Measurements from ENCODE around the gene CERCAM. TPM values are rescaled to one million over a fixed set of nuclear protein-coding genes. Genes with fewer than 3 reads are reported as not detected.

Gene CERCAM
- total and polyA plus RNA-seq, 4 experiments from 2014 or later = 0.29 to 0.64 (median 0.38) TPM; not detected in 1

DNA sequence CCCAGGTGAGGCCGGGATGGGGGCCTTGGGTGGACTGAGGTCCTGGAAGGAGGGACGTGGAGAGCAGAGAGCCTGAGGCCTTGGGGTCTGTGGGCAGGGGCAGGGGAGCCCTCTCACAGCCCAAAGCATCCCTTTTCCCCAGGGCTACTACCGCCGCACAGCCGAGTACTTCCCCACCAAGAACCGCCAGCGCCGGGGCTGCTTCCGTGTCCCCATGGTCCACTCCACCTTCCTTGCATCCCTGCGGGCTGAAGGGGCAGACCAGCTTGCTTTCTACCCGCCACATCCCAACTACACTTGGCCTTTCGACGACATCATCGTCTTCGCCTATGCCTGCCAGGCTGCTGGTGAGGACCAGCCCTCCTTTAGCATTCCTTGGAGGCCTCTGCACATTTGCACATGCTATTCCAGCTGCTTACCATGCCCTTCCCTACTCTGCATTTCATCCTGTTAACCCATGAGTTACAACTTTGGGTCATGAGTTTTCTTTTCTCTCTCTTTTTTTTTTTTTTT, 3.7 kb downstream of the CERCAM start:
- CTCF ChIA-PET (ENCODE audit: partially characterized antibody) = no interaction called here
- Mint-ChIP-seq H3K9me3 (no peaks in the 10 kb centered on the region), H3K27me3 (peaks cover 0 to under 1% of the 10 kb centered on the region in 2 donors), H3K4me1 (peaks cover 0 to 8% (median 5%) of the 10 kb centered on the region in 4 donors), H3K36me3 (no peaks in the 10 kb centered on the region), H3K27ac (peak overlapping the region in 1 of 7 donors; percentile 31), H3K4me3 (no peak overlapping the region)
- Histone ChIP-seq H3K9me3 (ENCODE audit: control insufficient read depth in 1 of 2, low read length in 2 of 2) (no peaks in the 10 kb centered on the region), H3K4me3 (ENCODE audit: low read length in 2 of 2) (no peak overlapping the region), H3K4me1 (ENCODE audit: insufficient read depth, low read length) (peaks cover 8% of the 10 kb centered on the region), H3K27me3 (ENCODE audit: insufficient read depth, low read length) (no peaks in the 10 kb centered on the region), H3K27ac (ENCODE audit: low read depth, low read length) (no peak overlapping the region), H3K36me3 (ENCODE audit: insufficient read depth, low read length) (no peaks in the 10 kb centered on the region)
- no peak for DNase-seq
- POLR2A ChIA-PET (ENCODE audit: partially characterized antibody) = no interaction called here
- intact Hi-C loops (cut with micrococcal nuclease) = no loop called here

GRCh38 chr9:128428644-128429512, 8.2 kb downstream of the CERCAM start:
- CTCF ChIA-PET (ENCODE audit: partially characterized antibody) = interaction anchor here (0.9 to 2.6 kb wide), 3 partner anchors 9 to 12 kb away, joined by 3 to 6 read pairs (median 6); no protein-coding TSS in a partner anchor
- no peak overlapping the region for H3K27ac Mint-ChIP-seq

GRCh38 chr9:128429513-128430086, 8.9 kb downstream of the CERCAM start:
- intact Hi-C loops (cut with micrococcal nuclease) = no loop called here
- no peak for DNase-seq

More at GRCh38 chr9:128428644-128429512, 8.2 kb downstream of the CERCAM start:
- Mint-ChIP-seq H3K4me3 (no peak overlapping the region), H3K36me3 (no peaks in the 10 kb centered on the region), H3K9me3 (no peaks in the 10 kb centered on the region), H3K27me3 (no peaks in the 10 kb centered on the region), H3K4me1 (no peaks in the 10 kb centered on the region)
- no peak overlapping the region for H3K27ac ChIP-seq (ENCODE audit: low read depth, low read length)
- intact Hi-C loops (cut with micrococcal nuclease) = no loop called here
- H3K4me1 ChIP-seq (ENCODE audit: insufficient read depth, low read length) = no peaks in the 10 kb centered on the region
- POLR2A ChIA-PET (ENCODE audit: partially characterized antibody) = no interaction called here
- H3K4me3 ChIP-seq (ENCODE audit: low read length in 2 of 2) = no peak overlapping the region
- no peaks in the 10 kb centered on the region for H3K36me3 ChIP-seq (ENCODE audit: insufficient read depth, low read length)
- no peaks in the 10 kb centered on the region for H3K9me3 ChIP-seq (ENCODE audit: control insufficient read depth in 1 of 2, low read length in 2 of 2)
- H3K27me3 ChIP-seq (ENCODE audit: insufficient read depth, low read length) = no peaks in the 10 kb centered on the region
- no peak for DNase-seq

DNA sequence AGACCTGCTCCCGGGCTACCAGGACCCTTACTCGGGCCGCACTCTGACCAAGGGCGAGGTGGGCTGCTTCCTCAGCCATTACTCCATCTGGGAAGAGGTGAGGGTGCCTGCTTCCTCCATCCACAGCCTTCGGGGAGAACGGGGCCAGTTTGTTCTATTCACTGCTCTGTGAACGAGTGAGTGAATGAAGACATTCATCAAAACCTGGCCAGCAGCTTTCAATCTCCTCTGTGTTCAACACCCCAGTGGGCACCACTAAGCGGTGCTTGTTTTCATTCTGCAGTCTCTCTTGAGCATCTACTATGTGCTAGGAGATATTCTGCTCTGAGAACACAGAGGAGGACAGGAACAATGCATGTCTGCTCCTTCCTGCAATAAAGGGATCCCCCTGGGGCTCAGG, 10.6 kb downstream of the CERCAM start:
- H3K27ac Mint-ChIP-seq = no peak overlapping the region
- CTCF ChIA-PET (ENCODE audit: partially characterized antibody) = interaction anchor here (0.7 kb wide), 1 partner anchor 9 kb away, joined by 3 read pairs; no protein-coding TSS in a partner anchor

More at GRCh38 chr9:128429513-128430086, 8.9 kb downstream of the CERCAM start:
- Histone ChIP-seq H3K36me3 (ENCODE audit: insufficient read depth, low read length) (no peaks in the 10 kb centered on the region), H3K27me3 (ENCODE audit: insufficient read depth, low read length) (no peaks in the 10 kb centered on the region), H3K4me1 (ENCODE audit: insufficient read depth, low read length) (no peaks in the 10 kb centered on the region), H3K4me3 (ENCODE audit: low read length in 2 of 2) (no peak overlapping the region), H3K27ac (ENCODE audit: low read depth, low read length) (no peak overlapping the region), H3K9me3 (ENCODE audit: control insufficient read depth in 1 of 2, low read length in 2 of 2) (no peaks in the 10 kb centered on the region)
- no peaks in the 10 kb centered on the region for H3K27me3 Mint-ChIP-seq
- H3K9me3 Mint-ChIP-seq = no peaks in the 10 kb centered on the region
- ChIA-PET POLR2A (ENCODE audit: partially characterized antibody) (no interaction called here), CTCF (ENCODE audit: partially characterized antibody) (interaction anchor here (0.9 to 1.0 kb wide), 3 partner anchors 9 to 10 kb away, joined by 3 to 6 read pairs (median 4); no protein-coding TSS in a partner anchor)
- H3K36me3 Mint-ChIP-seq = no peaks in the 10 kb centered on the region
- no peaks in the 10 kb centered on the region for H3K4me1 Mint-ChIP-seq
- H3K4me3 Mint-ChIP-seq = no peak overlapping the region
- no peak overlapping the region for H3K27ac Mint-ChIP-seq

DNA sequence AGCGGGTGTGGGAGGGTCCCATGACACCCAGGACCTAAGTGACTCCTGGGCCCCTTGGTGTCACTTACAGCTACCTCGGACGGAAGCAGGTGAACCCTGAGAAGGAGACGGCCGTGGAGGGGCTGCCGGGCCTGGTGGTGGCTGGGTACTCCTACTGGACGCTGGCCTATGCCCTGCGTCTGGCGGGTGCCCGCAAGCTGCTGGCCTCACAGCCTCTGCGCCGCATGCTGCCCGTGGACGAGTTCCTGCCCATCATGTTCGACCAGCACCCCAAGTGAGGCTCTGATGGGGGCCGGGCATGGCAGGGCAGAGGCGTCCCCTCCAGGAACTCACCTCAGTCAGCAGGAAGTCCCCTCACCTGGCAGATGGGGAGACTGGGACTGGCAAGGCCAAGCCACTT, 13.7 kb downstream of the CERCAM start:
- CTCF ChIA-PET (ENCODE audit: partially characterized antibody) = no interaction called here
- no peak overlapping the region for H3K27ac Mint-ChIP-seq

More for the DNA sequence above, 10.6 kb downstream of the CERCAM start:
- Histone ChIP-seq H3K36me3 (ENCODE audit: insufficient read depth, low read length) (no peaks in the 10 kb centered on the region), H3K9me3 (ENCODE audit: control insufficient read depth in 1 of 2, low read length in 2 of 2) (no peaks in the 10 kb centered on the region), H3K4me3 (ENCODE audit: low read length in 2 of 2) (no peak overlapping the region), H3K27me3 (ENCODE audit: insufficient read depth, low read length) (no peaks in the 10 kb centered on the region), H3K4me1 (ENCODE audit: insufficient read depth, low read length) (no peaks in the 10 kb centered on the region), H3K27ac (ENCODE audit: low read depth, low read length) (no peak overlapping the region)
- Mint-ChIP-seq H3K4me3 (no peak overlapping the region), H3K27me3 (no peaks in the 10 kb centered on the region), H3K4me1 (no peaks in the 10 kb centered on the region), H3K9me3 (no peaks in the 10 kb centered on the region), H3K36me3 (no peaks in the 10 kb centered on the region)
- DNase-seq = no peak
- POLR2A ChIA-PET (ENCODE audit: partially characterized antibody) = no interaction called here
- intact Hi-C loops (cut with micrococcal nuclease) = no loop called here

GRCh38 chr9:128435611-128436010, 15.0 kb downstream of the CERCAM start:
- Histone ChIP-seq H3K27me3 (ENCODE audit: insufficient read depth, low read length) (no peaks in the 10 kb centered on the region), H3K27ac (ENCODE audit: low read depth, low read length) (no peak overlapping the region), H3K4me3 (ENCODE audit: low read length in 2 of 2) (no peak overlapping the region), H3K9me3 (ENCODE audit: control insufficient read depth in 1 of 2, low read length in 2 of 2) (no peaks in the 10 kb centered on the region), H3K36me3 (ENCODE audit: insufficient read depth, low read length) (no peaks in the 10 kb centered on the region), H3K4me1 (ENCODE audit: insufficient read depth, low read length) (peaks cover 7% of the 10 kb centered on the region)
- POLR2A ChIA-PET (ENCODE audit: partially characterized antibody) = no interaction called here
- no peak for DNase-seq
- intact Hi-C loops (cut with micrococcal nuclease) = no loop called here
- Mint-ChIP-seq H3K27me3 (no peaks in the 10 kb centered on the region), H3K4me1 (peaks cover 0 to 11% (median 3%) of the 10 kb centered on the region in 4 donors), H3K27ac (no peak overlapping the region), H3K4me3 (no peak overlapping the region), H3K36me3 (no peaks in the 10 kb centered on the region), H3K9me3 (no peaks in the 10 kb centered on the region)
- CTCF ChIA-PET (ENCODE audit: partially characterized antibody) = no interaction called here

More for the DNA sequence above, 13.7 kb downstream of the CERCAM start:
- intact Hi-C loops (cut with micrococcal nuclease) = no loop called here
- Mint-ChIP-seq H3K9me3 (no peaks in the 10 kb centered on the region), H3K4me3 (no peak overlapping the region), H3K4me1 (peaks cover 0 to 10% (median 3%) of the 10 kb centered on the region in 4 donors), H3K36me3 (no peaks in the 10 kb centered on the region), H3K27me3 (no peaks in the 10 kb centered on the region)
- Histone ChIP-seq H3K27ac (ENCODE audit: low read depth, low read length) (no peak overlapping the region), H3K36me3 (ENCODE audit: insufficient read depth, low read length) (no peaks in the 10 kb centered on the region), H3K9me3 (ENCODE audit: control insufficient read depth in 1 of 2, low read length in 2 of 2) (no peaks in the 10 kb centered on the region), H3K27me3 (ENCODE audit: insufficient read depth, low read length) (no peaks in the 10 kb centered on the region), H3K4me1 (ENCODE audit: insufficient read depth, low read length) (peaks cover 7% of the 10 kb centered on the region), H3K4me3 (ENCODE audit: low read length in 2 of 2) (no peak overlapping the region)
- DNase-seq = no peak
- POLR2A ChIA-PET (ENCODE audit: partially characterized antibody) = no interaction called here

Data from CD4-positive, alpha-beta memory T cell (primary cell).